Measurements from ENCODE around the gene ZNF711. TPM values are rescaled to one million over a fixed set of nuclear protein-coding genes. Genes with fewer than 3 reads are reported as not detected.

Gene ZNF711
- total RNA-seq, 1 experiment from 2014 or later, result 22.4 TPM

Other genes with a start within 250 kb of the ZNF711 start
- gene APOOL, start 240.1 kb upstream of the ZNF711 start, total RNA-seq (2021), result 22.6 and 24.4 TPM in 2 replicates
- gene SATL1, start 212 bp upstream of the ZNF711 start, total RNA-seq (2021), result 0.13 and 0.24 TPM in 2 replicates
- not detected in 2 replicates for gene POF1B, start 135.7 kb downstream of the ZNF711 start, total RNA-seq (2021)